T-helper 1 cell treated with Interleukin-12 subunit alpha and Interleukin-12 subunit beta and Interleukin-4 antibody, amounts not matched to agents 30 μg/mL and 1 μg/mL, for 36 hours (primary cell): ENCODE measurements around the gene LNP1.

ENCODE experiments used
- H3K27ac Mint-ChIP-seq: one replicate; pipeline ENCODE4 v1.8.0; 2021; ENCODE audit warnings: mild to moderate bottlenecking, mixed read lengths
- H3K27me3 Mint-ChIP-seq: one replicate; pipeline ENCODE4 v1.8.0; 2021; ENCODE audit warnings: low read depth, mixed read lengths
- H3K36me3 Mint-ChIP-seq: one replicate; pipeline ENCODE4 v1.8.0; 2021; ENCODE audit warnings: low read depth, mixed read lengths
- H3K4me1 Mint-ChIP-seq: one replicate; pipeline ENCODE4 v1.8.0; 2021; ENCODE audit warnings: low read depth, mixed read lengths
- H3K4me3 Mint-ChIP-seq: one replicate; pipeline ENCODE4 v1.8.0; 2021; ENCODE audit warnings: mild to moderate bottlenecking, moderate library complexity, mixed read lengths
- H3K9me3 Mint-ChIP-seq: one replicate; pipeline ENCODE4 v1.8.0; 2021; ENCODE audit warnings: mixed read lengths

LNP1 gene

GRCh38 chr3:100499651-100500050, 98.3 kb downstream of the LNP1 start:
- H3K4me1 Mint-ChIP-seq: no peaks in the 10 kb centered on the region
- H3K9me3 Mint-ChIP-seq: no peaks in the 10 kb centered on the region
- peaks cover 23% of the 10 kb centered on the region for H3K27me3 Mint-ChIP-seq

GRCh38 chr3:100500320-100500880, 99.1 kb downstream of the LNP1 start:
- no peaks in the 10 kb centered on the region for H3K36me3 Mint-ChIP-seq
- no peaks in the 10 kb centered on the region for H3K9me3 Mint-ChIP-seq
- H3K27ac Mint-ChIP-seq: no peak overlapping the region
- no peaks in the 10 kb centered on the region for H3K4me1 Mint-ChIP-seq
- peaks cover 19% of the 10 kb centered on the region for H3K27me3 Mint-ChIP-seq
- no peak overlapping the region for H3K4me3 Mint-ChIP-seq

More at GRCh38 chr3:100499651-100500050, 98.3 kb downstream of the LNP1 start:
- H3K27ac Mint-ChIP-seq: no peak overlapping the region
- H3K36me3 Mint-ChIP-seq: no peaks in the 10 kb centered on the region
- H3K4me3 Mint-ChIP-seq: no peak overlapping the region

DNA sequence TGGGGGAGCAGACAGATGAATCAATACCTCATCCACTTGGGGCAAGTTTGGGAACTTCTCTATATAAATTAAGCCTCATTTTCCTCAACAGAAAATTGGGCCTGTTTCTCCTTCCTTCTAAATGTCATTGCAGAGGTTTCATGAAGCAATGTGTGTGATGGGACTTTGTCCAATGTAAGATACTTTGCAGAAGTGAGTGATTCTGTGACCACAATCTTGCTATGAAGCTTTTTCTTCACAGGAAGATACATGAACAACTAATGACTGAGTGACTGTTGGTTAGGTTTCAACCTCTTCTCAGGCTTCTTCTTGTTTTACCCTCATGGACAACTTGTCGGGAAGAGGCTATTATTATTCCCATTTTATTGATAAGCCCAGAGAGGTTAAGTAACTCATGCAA, 102.1 kb downstream of the LNP1 start:
- no peaks in the 10 kb centered on the region for H3K36me3 Mint-ChIP-seq

More for the DNA sequence above, 102.1 kb downstream of the LNP1 start:
- H3K9me3 Mint-ChIP-seq: no peaks in the 10 kb centered on the region
- no peak overlapping the region for H3K4me3 Mint-ChIP-seq
- H3K27ac Mint-ChIP-seq: no peak overlapping the region
- H3K4me1 Mint-ChIP-seq: no peaks in the 10 kb centered on the region
- H3K27me3 Mint-ChIP-seq: peaks cover 23% of the 10 kb centered on the region
